Adrenal gland (tissue), 12 donors: ENCODE data around the gene WNT7B. TPM values are rescaled to one million over a fixed set of nuclear protein-coding genes. Genes with fewer than 3 reads are reported as not detected.

ENCODE experiments used
- DNase-seq, 7 donors: peaks; one replicate each; pipeline ENCODE4 v3.0.0-alpha.2; 2019 to 2020
- H3K27ac ChIP-seq, 5 donors: fragments of 200-600 bp; sonication (generic) in 4 of 5; 1 replicate in 3 of 5; 2 replicates in 2 of 5; pipeline versions ENCODE4 v1.5.1 to v1.8.0; 2016 to 2020; ENCODE audit warnings: mild to moderate bottlenecking in 1 of 5
- H3K27me3 ChIP-seq: fragments of 200-600 bp; 2 replicates; pipeline ENCODE4 v1.8.0; 2021
- H3K36me3 ChIP-seq, 2 donors: fragments of 200-600 bp; replicated peaks in 1 of 2; 1 replicate in 1 of 2; 2 replicates in 1 of 2; pipeline versions ENCODE4 v1.5.1 to v1.8.0; 2018 to 2022
- H3K4me1 ChIP-seq, 2 donors: fragments of 200-600 bp; replicated peaks in 1 of 2; 1 replicate in 1 of 2; 2 replicates in 1 of 2; pipeline versions ENCODE4 v1.5.1 to v1.8.0; 2018 to 2021
- H3K4me3 ChIP-seq, 4 donors: fragments of 200-600 bp; sonication (generic) in 3 of 4; one replicate each; pipeline ENCODE4 v1.5.1; 2016 to 2018
- H3K9me3 ChIP-seq, 3 donors: fragments of 200-600 bp; sonication (generic) in 1 of 3; replicated peaks in 1 of 3; 1 replicate in 2 of 3; 2 replicates in 1 of 3; pipeline versions ENCODE4 v1.5.1 to v1.8.0; 2016 to 2021
- CTCF ChIP-seq, 6 experiments: fragments of 450-650 bp in 4 of 6; fragments of 200-600 bp in 2 of 6; sonication (generic) in 1 of 6; IDR thresholded peaks; 1 replicate in 5 of 6; 2 replicates in 1 of 6; pipeline versions ENCODE4 v1.5.1 to v1.8.0; 2016 to 2021; ENCODE audit warnings: antibody characterized with exemption in 6 of 6, mild to moderate bottlenecking in 2 of 6, moderate library complexity in 1 of 6
- POLR2A ChIP-seq, 2 donors: fragments of 450-650 bp; IDR thresholded peaks; one replicate each; pipeline ENCODE4 v1.6.1; 2017; ENCODE audit warnings: antibody characterized with exemption in 2 of 2, mild to moderate bottlenecking in 2 of 2, moderate library complexity in 1 of 2
- WGBS, 4 donors: extraction: QIAGEN DNeasy Blood & Tissue Kit in 2 of 4; methylation state at CpG; one replicate each; pipeline versions ENCODE4 v1.1.5 to v1.1.7; 2013 to 2017; 5-methylcytosine and 5-hydroxymethylcytosine counted together
- intact Hi-C, 2 donors: fragments of 100-400 bp; cut with DNase I; formaldehyde crosslinking; loops; one replicate each; pipeline versions ENCODE4 v1.14.1 to v1.15.0; 2022 to 2023
- polyA plus RNA-seq, 3 donors: library from polyadenylated mRNA; stranded (reverse); fragments of 200-250 nt in 2 of 3; fragments of 350-450 nt in 1 of 3; fragmentation: Illumina TruSeq in 1 of 3; extraction: RNeasy Lipid Tissue Mini Kit (QIAGEN cat#74804) in 1 of 3; gene quantifications; one replicate each; pipeline ENCODE4 v1.2.3, GENCODE V29; 2013 to 2014
- total RNA-seq, 9 donors: library from RNA; depleted of rRNA in 4 of 9; stranded (reverse); fragments of >200 nt in 4 of 9; fragments of 120-200 nt in 1 of 9; fragmentation: NEBNext Ultra II Directional in 1 of 9; extraction: Animal tissue kit (Norgen Biotek cat#: 25700) in 1 of 9; gene quantifications; one replicate each; pipeline versions ENCODE4 v1.1.0 to v1.2.4, GENCODE V29; 2013 to 2023
- donor health status: healthy with polysubstance abuse.
- donor health status: Bipolar disorder and iron deficiency.
- donor health status: DM: yes; HTN: yes; CAD: no.
- donor health status: DM: no; HTN: no; CAD: no.
- donor health status: DM: no; HTN: no; CAD: no.
- donor health status: DM: yes; HTN: yes; CAD: no.

WNT7B gene
- total and polyA plus RNA-seq, 12 donors: 0.07 to 0.24 (median 0.15) TPM; not detected in 8

- TF ChIP-seq CTCF (IDR thresholded peaks at IDR 0.05) (no peak), POLR2A (IDR thresholded peaks at IDR 0.05) (no peak)
- no peak overlapping the region for H3K4me3 ChIP-seq
- no peaks in the 10 kb centered on the region for H3K9me3 ChIP-seq
- H3K36me3 ChIP-seq: no peaks in the 10 kb centered on the region
- no peak overlapping the region for H3K27ac ChIP-seq
- intact Hi-C loops: no loop called here
- peaks cover 31% of the 10 kb centered on the region for H3K27me3 ChIP-seq
- H3K4me1 ChIP-seq: no peaks in the 10 kb centered on the region
- no peak for DNase-seq
- 72 to 83% (median 81%) methylated on average over 17 to 20 of the region's 20 CpGs for WGBS, 4 donors
Measured at GRCh38 chr22:45896153-45896951, 80.6 kb downstream of the WNT7B start.

- Histone ChIP-seq H3K4me3 (no peak overlapping the region), H3K4me1 (no peaks in the 10 kb centered on the region), H3K36me3 (no peaks in the 10 kb centered on the region), H3K27me3 (peaks cover 31% of the 10 kb centered on the region), H3K9me3 (no peaks in the 10 kb centered on the region), H3K27ac (no peak overlapping the region)
- intact Hi-C loops: no loop called here
- WGBS, 4 donors: 88 to 94% (median 91%) methylated on average over 12 to 17 of the region's 17 CpGs
- no peak for TF ChIP-seq CTCF (IDR thresholded peaks at IDR 0.05)
- TF ChIP-seq POLR2A (IDR thresholded peaks at IDR 0.05): no peak
- no peak for DNase-seq
Measured at GRCh38 chr22:45895436-45896152, 81.4 kb downstream of the WNT7B start.

- WGBS, 4 donors: 62 to 74% (median 74%) methylated on average over 8 to 9 of the region's 9 CpGs
- DNase-seq: no peak
- H3K4me3 ChIP-seq: no peak overlapping the region
Measured at GRCh38 chr22:45893516-45893915, 83.4 kb downstream of the WNT7B start.

GRCh38 chr22:45892681-45893461 lies 84.1 kb downstream of the WNT7B start:
- H3K36me3 ChIP-seq: no peaks in the 10 kb centered on the region
- TF ChIP-seq CTCF (IDR thresholded peaks at IDR 0.05) (no peak), POLR2A (IDR thresholded peaks at IDR 0.05) (no peak)
- no peaks in the 10 kb centered on the region for H3K9me3 ChIP-seq
- peaks cover 31% of the 10 kb centered on the region for H3K27me3 ChIP-seq
- 78 to 95% (median 87%) methylated on average over 6 to 16 of the region's 16 CpGs for WGBS, 4 donors
- intact Hi-C loops: no loop called here
- H3K4me1 ChIP-seq: no peaks in the 10 kb centered on the region
- no peak overlapping the region for H3K4me3 ChIP-seq
- DNase-seq: no peak
- H3K27ac ChIP-seq: no peak overlapping the region

More at GRCh38 chr22:45893516-45893915, 83.4 kb downstream of the WNT7B start:
- Histone ChIP-seq H3K9me3 (no peaks in the 10 kb centered on the region), H3K4me1 (no peaks in the 10 kb centered on the region), H3K27me3 (peaks cover 32% of the 10 kb centered on the region), H3K27ac (no peak overlapping the region), H3K36me3 (no peaks in the 10 kb centered on the region)
- no peak for TF ChIP-seq POLR2A (IDR thresholded peaks at IDR 0.05)
- intact Hi-C loops: no loop called here
